ENCODE data around the gene EPS15. TPM values are rescaled to one million over a fixed set of nuclear protein-coding genes. Genes with fewer than 3 reads are reported as not detected.

The EPS15 gene
- total RNA-seq, 1 experiment from 2014 or later = 31.7 TPM

GRCh38 chr1:51316113-51316845 lies 202.8 kb downstream of the EPS15 start:
- Histone ChIP-seq H3K36me3 (no peaks in the 10 kb centered on the region), H3K4me1 (replicated peaks) (peaks cover 10% of the 10 kb centered on the region), H3K27ac (no peak overlapping the region), H3K27me3 (replicated peaks) (no peaks in the 10 kb centered on the region), H3K9me3 (replicated peaks) (no peaks in the 10 kb centered on the region), H3K4me3 (no peak overlapping the region)
- DNase-seq (ENCODE audit: low read depth in 1 of 2, low spot score in 2 of 2) = no peak

GRCh38 chr1:51314974-51315373 lies 204.1 kb downstream of the EPS15 start:
- no peak overlapping the region for H3K27ac ChIP-seq
- H3K4me1 ChIP-seq (replicated peaks) = peaks cover 10% of the 10 kb centered on the region

GRCh38 chr1:51313961-51314777 lies 204.9 kb downstream of the EPS15 start:
- DNase-seq (ENCODE audit: low read depth in 1 of 2, low spot score in 2 of 2) = peak in 1 of 2 experiments; percentile 28
- H3K36me3 ChIP-seq = no peaks in the 10 kb centered on the region
- H3K27ac ChIP-seq = peak overlapping the region; percentile 8; the same call in 1 of the 2 replicates
- peaks cover 10% of the 10 kb centered on the region for H3K4me1 ChIP-seq (replicated peaks)
- H3K27me3 ChIP-seq (replicated peaks) = no peaks in the 10 kb centered on the region
- no peaks in the 10 kb centered on the region for H3K9me3 ChIP-seq (replicated peaks)
- no peak overlapping the region for H3K4me3 ChIP-seq

More at GRCh38 chr1:51314974-51315373, 204.1 kb downstream of the EPS15 start:
- no peak for DNase-seq (ENCODE audit: low read depth in 1 of 2, low spot score in 2 of 2)
- Histone ChIP-seq H3K4me3 (no peak overlapping the region), H3K9me3 (replicated peaks) (no peaks in the 10 kb centered on the region), H3K36me3 (no peaks in the 10 kb centered on the region), H3K27me3 (replicated peaks) (no peaks in the 10 kb centered on the region)

GRCh38 chr1:51313268-51313852 lies 205.7 kb downstream of the EPS15 start:
- DNase-seq (ENCODE audit: low read depth in 1 of 2, low spot score in 2 of 2) = no peak
- no peaks in the 10 kb centered on the region for H3K27me3 ChIP-seq (replicated peaks)
- peaks cover 10% of the 10 kb centered on the region for H3K4me1 ChIP-seq (replicated peaks)
- H3K36me3 ChIP-seq = no peaks in the 10 kb centered on the region
- H3K27ac ChIP-seq = no peak overlapping the region
- H3K4me3 ChIP-seq = no peak overlapping the region
- H3K9me3 ChIP-seq (replicated peaks) = no peaks in the 10 kb centered on the region

- Histone ChIP-seq H3K9me3 (replicated peaks) (no peaks in the 10 kb centered on the region), H3K36me3 (no peaks in the 10 kb centered on the region), H3K4me1 (replicated peaks) (peaks cover 10% of the 10 kb centered on the region), H3K4me3 (no peak overlapping the region), H3K27me3 (replicated peaks) (no peaks in the 10 kb centered on the region), H3K27ac (no peak overlapping the region)
- no peak for DNase-seq (ENCODE audit: low read depth in 1 of 2, low spot score in 2 of 2)
Measured at GRCh38 chr1:51312718-51313117, 206.3 kb downstream of the EPS15 start.

GRCh38 chr1:51311826-51312225 lies 207.2 kb downstream of the EPS15 start:
- H3K36me3 ChIP-seq = no peaks in the 10 kb centered on the region
- no peak overlapping the region for H3K27ac ChIP-seq
- peaks cover 10% of the 10 kb centered on the region for H3K4me1 ChIP-seq (replicated peaks)
- H3K27me3 ChIP-seq (replicated peaks) = no peaks in the 10 kb centered on the region
- no peaks in the 10 kb centered on the region for H3K9me3 ChIP-seq (replicated peaks)
- DNase-seq (ENCODE audit: low read depth in 1 of 2, low spot score in 2 of 2) = no peak
- no peak overlapping the region for H3K4me3 ChIP-seq

- Histone ChIP-seq H3K27me3 (replicated peaks) (no peaks in the 10 kb centered on the region), H3K9me3 (replicated peaks) (no peaks in the 10 kb centered on the region), H3K27ac (no peak overlapping the region), H3K36me3 (no peaks in the 10 kb centered on the region), H3K4me1 (replicated peaks) (peaks cover 10% of the 10 kb centered on the region), H3K4me3 (no peak overlapping the region)
- no peak for DNase-seq (ENCODE audit: low read depth in 1 of 2, low spot score in 2 of 2)
Measured at GRCh38 chr1:51310871-51311613, 208.0 kb downstream of the EPS15 start.

- DNase-seq (ENCODE audit: low read depth in 1 of 2, low spot score in 2 of 2) = no peak
- Histone ChIP-seq H3K27me3 (replicated peaks) (no peaks in the 10 kb centered on the region), H3K9me3 (replicated peaks) (no peaks in the 10 kb centered on the region), H3K4me3 (no peak overlapping the region), H3K36me3 (no peaks in the 10 kb centered on the region), H3K27ac (no peak overlapping the region), H3K4me1 (replicated peaks) (peaks cover 6% of the 10 kb centered on the region)
Measured at GRCh38 chr1:51309291-51309690, 209.8 kb downstream of the EPS15 start.

GRCh38 chr1:51308636-51309035 lies 210.4 kb downstream of the EPS15 start:
- no peak overlapping the region for H3K27ac ChIP-seq
- no peak for DNase-seq (ENCODE audit: low read depth in 1 of 2, low spot score in 2 of 2)
- peaks cover 5% of the 10 kb centered on the region for H3K4me1 ChIP-seq (replicated peaks)
- no peaks in the 10 kb centered on the region for H3K36me3 ChIP-seq
- no peaks in the 10 kb centered on the region for H3K27me3 ChIP-seq (replicated peaks)
- no peaks in the 10 kb centered on the region for H3K9me3 ChIP-seq (replicated peaks)
- H3K4me3 ChIP-seq = no peak overlapping the region

- H3K4me1 ChIP-seq (replicated peaks) = peaks cover 11% of the 10 kb centered on the region
- no peak for DNase-seq (ENCODE audit: low read depth in 1 of 2, low spot score in 2 of 2)
- no peaks in the 10 kb centered on the region for H3K27me3 ChIP-seq (replicated peaks)
- H3K36me3 ChIP-seq = no peaks in the 10 kb centered on the region
- H3K4me3 ChIP-seq = no peak overlapping the region
- no peak overlapping the region for H3K27ac ChIP-seq
- H3K9me3 ChIP-seq (replicated peaks) = no peaks in the 10 kb centered on the region
Measured at GRCh38 chr1:51306950-51307349, 212.1 kb downstream of the EPS15 start.

- DNase-seq (ENCODE audit: low read depth in 1 of 2, low spot score in 2 of 2) = no peak
- Histone ChIP-seq H3K36me3 (no peaks in the 10 kb centered on the region), H3K4me1 (replicated peaks) (peaks cover 20% of the 10 kb centered on the region), H3K27me3 (replicated peaks) (no peaks in the 10 kb centered on the region), H3K27ac (no peak overlapping the region), H3K9me3 (replicated peaks) (no peaks in the 10 kb centered on the region), H3K4me3 (no peak overlapping the region)
Measured at GRCh38 chr1:51305371-51305823, 213.7 kb downstream of the EPS15 start.

GRCh38 chr1:51304360-51304759 lies 214.7 kb downstream of the EPS15 start:
- no peaks in the 10 kb centered on the region for H3K9me3 ChIP-seq (replicated peaks)
- DNase-seq (ENCODE audit: low read depth in 1 of 2, low spot score in 2 of 2) = no peak
- H3K27me3 ChIP-seq (replicated peaks) = no peaks in the 10 kb centered on the region
- H3K27ac ChIP-seq = no peak overlapping the region
- H3K4me3 ChIP-seq = no peak overlapping the region
- H3K36me3 ChIP-seq = no peaks in the 10 kb centered on the region
- H3K4me1 ChIP-seq (replicated peaks) = peaks cover 20% of the 10 kb centered on the region

Data from SJSA1 (cell line).